Measurements from ENCODE around the gene ITFG1.

Gene ITFG1

GRCh38 chr16:47323241-47323640, 137.6 kb downstream of the ITFG1 start:
- CTCF ChIA-PET, result no interaction called here

More at GRCh38 chr16:47323241-47323640, 137.6 kb downstream of the ITFG1 start:
- Histone ChIP-seq H3K27ac (ENCODE audit: extremely low read depth, low read depth, low read length) (no peak overlapping the region), H3K4me1 (ENCODE audit: control insufficient read depth, insufficient read depth, low read length) (no peaks in the 10 kb centered on the region), H3K9me3 (ENCODE audit: control insufficient read depth, insufficient read depth, low read depth, low read length) (no peaks in the 10 kb centered on the region), H3K36me3 (ENCODE audit: control insufficient read depth in 2 of 2, insufficient read depth in 1 of 2, low read length in 2 of 2) (no peaks in the 10 kb centered on the region), H3K4me3 (ENCODE audit: low read depth, low read length) (no peak overlapping the region)
- POLR2A ChIA-PET, result no interaction called here
- TF ChIP-seq ZNF629 (tag by site-specific recombination; IDR thresholded peaks at IDR 0.05), result no peak
- no peak for TF ChIP-seq ZNF433 (tag by site-specific recombination; IDR thresholded peaks at IDR 0.05; ENCODE audit: low read depth)
- no peak for TF ChIP-seq TSHZ1 (tag by site-specific recombination; IDR thresholded peaks at IDR 0.05; ENCODE audit: borderline replicate concordance)
- TF ChIP-seq KLF7 (tag by site-specific recombination; IDR thresholded peaks at IDR 0.05; ENCODE audit: borderline replicate concordance), result no peak
- no peak for TF ChIP-seq PRDM10 (tag by site-specific recombination; IDR thresholded peaks at IDR 0.05)
- TF ChIP-seq ZNF223 (tag by site-specific recombination; IDR thresholded peaks at IDR 0.05), result no peak
- TF ChIP-seq SALL2 (tag by site-specific recombination; IDR thresholded peaks at IDR 0.05; ENCODE audit: borderline replicate concordance), result no peak
- no peak for TF ChIP-seq ZNF146 (tag by site-specific recombination; IDR thresholded peaks at IDR 0.05)
- no peak for TF ChIP-seq ZNF639 (tag by site-specific recombination; IDR thresholded peaks at IDR 0.05)
- TF ChIP-seq ZNF830 (tag by site-specific recombination; IDR thresholded peaks at IDR 0.05; ENCODE audit: low read depth), result no peak
- no peak for TF ChIP-seq ZNF341 (tag by site-specific recombination; IDR thresholded peaks at IDR 0.05; ENCODE audit: low read depth)

Measured in HEK293 (cell line).